Ovary (tissue), 3 donors: ENCODE data around the gene RSBN1.

ENCODE experiments used
- POLR2A ChIP-seq: fragments of 450-650 bp; IDR thresholded peaks from one replicate; pipeline ENCODE4 v1.6.1; 2017; ENCODE audit warnings: antibody characterized with exemption, mild to moderate bottlenecking, moderate library complexity
- TF ChIP-seq, protein P1 (sequence below), 3 donors: fragments of 450-650 bp in 2 of 3; fragments of 200-600 bp in 1 of 3; IDR thresholded peaks; one replicate each; pipeline versions ENCODE4 v1.5.1 to v1.8.0; 2016 to 2022; ENCODE audit warnings: antibody characterized with exemption in 3 of 3, mild to moderate bottlenecking in 1 of 3
- donor health status: DM: no; HTN: no; CAD: no.

- TF ChIP-seq, protein P1, sequence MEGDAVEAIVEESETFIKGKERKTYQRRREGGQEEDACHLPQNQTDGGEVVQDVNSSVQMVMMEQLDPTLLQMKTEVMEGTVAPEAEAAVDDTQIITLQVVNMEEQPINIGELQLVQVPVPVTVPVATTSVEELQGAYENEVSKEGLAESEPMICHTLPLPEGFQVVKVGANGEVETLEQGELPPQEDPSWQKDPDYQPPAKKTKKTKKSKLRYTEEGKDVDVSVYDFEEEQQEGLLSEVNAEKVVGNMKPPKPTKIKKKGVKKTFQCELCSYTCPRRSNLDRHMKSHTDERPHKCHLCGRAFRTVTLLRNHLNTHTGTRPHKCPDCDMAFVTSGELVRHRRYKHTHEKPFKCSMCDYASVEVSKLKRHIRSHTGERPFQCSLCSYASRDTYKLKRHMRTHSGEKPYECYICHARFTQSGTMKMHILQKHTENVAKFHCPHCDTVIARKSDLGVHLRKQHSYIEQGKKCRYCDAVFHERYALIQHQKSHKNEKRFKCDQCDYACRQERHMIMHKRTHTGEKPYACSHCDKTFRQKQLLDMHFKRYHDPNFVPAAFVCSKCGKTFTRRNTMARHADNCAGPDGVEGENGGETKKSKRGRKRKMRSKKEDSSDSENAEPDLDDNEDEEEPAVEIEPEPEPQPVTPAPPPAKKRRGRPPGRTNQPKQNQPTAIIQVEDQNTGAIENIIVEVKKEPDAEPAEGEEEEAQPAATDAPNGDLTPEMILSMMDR (IDR thresholded peaks at IDR 0.05): no peak
- no peak for TF ChIP-seq POLR2A
These were observed 17.8 kb upstream of the RSBN1 start for GRCh38 chr1:113830039-113830438.
